DOHH2 (cell line): ENCODE results near the gene KATNIP.

Experiments used
- H3F3A ChIP-seq: fragments of 200-600 bp; sonication (generic), shearing (Covaris generic); 2 replicates; pipeline ENCODE4 v1.6.0; 2016; ENCODE audit warnings: antibody characterized with exemption, mild to moderate bottlenecking; ENCODE audit not compliant: control insufficient read depth, insufficient read depth
- H3K27ac ChIP-seq: fragments of 200-600 bp; sonication (generic); 2 replicates; pipeline ENCODE4 v1.5.1; 2014; ENCODE audit warnings: low read depth, mild to moderate bottlenecking, low read length, moderate library complexity
- H3K27me3 ChIP-seq: fragments of 200-600 bp; sonication (generic); 2 replicates; pipeline ENCODE4 v1.6.1; 2014; ENCODE audit warnings: mild to moderate bottlenecking, low read length, mixed read lengths; ENCODE audit not compliant: control insufficient read depth
- H3K36me3 ChIP-seq: fragments of 200-600 bp; sonication (generic); 2 replicates; pipeline ENCODE4 v1.6.1; 2014; ENCODE audit warnings: mild to moderate bottlenecking, low read length, moderate library complexity, mixed read lengths; ENCODE audit not compliant: control insufficient read depth
- H3K4me1 ChIP-seq: fragments of 200-600 bp; sonication (generic); 2 replicates; pipeline ENCODE4 v1.6.1; 2014; ENCODE audit warnings: mild to moderate bottlenecking, low read length, mixed read lengths; ENCODE audit not compliant: control insufficient read depth
- H3K4me2 ChIP-seq: fragments of 200-600 bp; sonication (generic); 2 replicates; pipeline ENCODE4 v1.6.0; 2014; ENCODE audit warnings: mild to moderate bottlenecking, low read length, moderate library complexity
- H3K4me3 ChIP-seq: fragments of 200-600 bp; sonication (generic); 2 replicates; pipeline ENCODE4 v1.5.1; 2014; ENCODE audit warnings: mild to moderate bottlenecking, low read length, mixed read lengths
- H3K79me2 ChIP-seq: fragments of 200-600 bp; sonication (generic); 2 replicates; pipeline ENCODE4 v1.6.1; 2014; ENCODE audit warnings: mild to moderate bottlenecking, low read length, mixed read lengths; ENCODE audit not compliant: control insufficient read depth
- H3K9me2 ChIP-seq: fragments of 200-600 bp; sonication (generic); replicated peaks from 2 replicates; pipeline ENCODE4 v1.6.1; 2014; ENCODE audit warnings: mild to moderate bottlenecking, low read length, mixed read lengths; ENCODE audit not compliant: control insufficient read depth
- H3K9me3 ChIP-seq: fragments of 200-600 bp; sonication (generic); 2 replicates; pipeline ENCODE4 v1.6.1; 2014; ENCODE audit warnings: antibody characterized with exemption, low read length, mixed read lengths; ENCODE audit not compliant: control insufficient read depth, insufficient read depth
- H4K20me1 ChIP-seq: fragments of 200-600 bp; sonication (generic); 2 replicates; pipeline ENCODE4 v1.6.0; 2014; ENCODE audit warnings: low read depth, mild to moderate bottlenecking, antibody characterized with exemption, low read length, moderate library complexity; ENCODE audit not compliant: control insufficient read depth, insufficient read depth
- EZH2phosphoT487 ChIP-seq: fragments of 200-600 bp; sonication (generic); IDR thresholded peaks from 2 replicates; pipeline ENCODE4 v1.6.1; 2017; ENCODE audit warnings: borderline replicate concordance, mild to moderate bottlenecking, antibody characterized with exemption, low read length, moderate library complexity, mixed read lengths
- TF ChIP-seq, protein P1 (sequence below): fragments of 200-600 bp; sonication (generic); IDR thresholded peaks from one replicate; pipeline ENCODE4 v1.5.1; 2014; ENCODE audit warnings: antibody characterized with exemption, mild to moderate bottlenecking, low read depth, low read length; ENCODE audit not compliant: poor library complexity, severe bottlenecking

KATNIP gene

DNA sequence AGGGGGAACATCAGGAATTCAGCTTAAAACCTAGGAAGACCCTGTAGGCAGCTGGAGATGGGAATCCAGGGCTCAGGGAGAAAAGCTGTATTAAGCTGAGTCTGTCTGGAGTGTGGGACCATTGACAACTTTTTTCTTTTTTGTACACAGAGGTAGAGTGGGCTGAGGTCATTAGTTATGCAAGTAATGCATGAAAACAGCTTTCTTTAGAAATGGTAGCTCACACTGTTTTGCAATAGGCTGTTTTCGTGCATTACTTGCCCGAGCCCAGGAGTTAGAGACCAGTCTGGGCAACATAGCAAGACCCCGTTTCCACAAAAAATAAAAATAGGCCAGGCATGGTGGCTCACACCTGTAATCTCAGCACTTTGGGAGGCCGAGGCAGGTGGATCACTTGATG lies 46.5 kb downstream of the KATNIP start:
- TF ChIP-seq, protein P1, sequence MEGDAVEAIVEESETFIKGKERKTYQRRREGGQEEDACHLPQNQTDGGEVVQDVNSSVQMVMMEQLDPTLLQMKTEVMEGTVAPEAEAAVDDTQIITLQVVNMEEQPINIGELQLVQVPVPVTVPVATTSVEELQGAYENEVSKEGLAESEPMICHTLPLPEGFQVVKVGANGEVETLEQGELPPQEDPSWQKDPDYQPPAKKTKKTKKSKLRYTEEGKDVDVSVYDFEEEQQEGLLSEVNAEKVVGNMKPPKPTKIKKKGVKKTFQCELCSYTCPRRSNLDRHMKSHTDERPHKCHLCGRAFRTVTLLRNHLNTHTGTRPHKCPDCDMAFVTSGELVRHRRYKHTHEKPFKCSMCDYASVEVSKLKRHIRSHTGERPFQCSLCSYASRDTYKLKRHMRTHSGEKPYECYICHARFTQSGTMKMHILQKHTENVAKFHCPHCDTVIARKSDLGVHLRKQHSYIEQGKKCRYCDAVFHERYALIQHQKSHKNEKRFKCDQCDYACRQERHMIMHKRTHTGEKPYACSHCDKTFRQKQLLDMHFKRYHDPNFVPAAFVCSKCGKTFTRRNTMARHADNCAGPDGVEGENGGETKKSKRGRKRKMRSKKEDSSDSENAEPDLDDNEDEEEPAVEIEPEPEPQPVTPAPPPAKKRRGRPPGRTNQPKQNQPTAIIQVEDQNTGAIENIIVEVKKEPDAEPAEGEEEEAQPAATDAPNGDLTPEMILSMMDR, result no peak
- no peak for TF ChIP-seq EZH2phosphoT487
- no peak overlapping the region for H3K4me3 ChIP-seq

DNA sequence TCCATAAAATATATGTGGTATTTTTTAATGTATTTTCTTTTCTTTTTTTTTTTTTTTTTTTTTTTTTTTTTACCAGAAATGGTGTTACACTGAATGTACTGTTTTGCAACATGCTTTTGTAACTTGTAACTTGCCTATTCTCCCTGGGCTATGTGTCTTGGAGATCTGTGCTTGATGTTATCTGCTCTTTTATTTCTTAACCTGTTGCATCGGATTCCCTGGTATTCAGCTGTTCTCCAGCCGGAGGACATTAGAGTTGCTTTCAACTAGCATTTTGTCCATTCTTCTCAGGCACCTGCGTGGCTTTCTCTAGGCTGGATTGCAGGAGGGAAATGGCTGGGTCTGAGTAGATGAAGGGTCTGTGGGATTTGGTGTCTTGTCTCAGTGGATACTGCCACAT lies 47.4 kb downstream of the KATNIP start:
- Histone ChIP-seq H3K4me1 (no peaks in the 10 kb centered on the region), H3F3A (no peaks in the 10 kb centered on the region), H3K27me3 (no peaks in the 10 kb centered on the region), H3K27ac (no peak overlapping the region), H3K4me2 (no peak overlapping the region), H3K9me2 (no peaks in the 10 kb centered on the region), H3K9me3 (no peaks in the 10 kb centered on the region), H3K79me2 (no peaks in the 10 kb centered on the region), H3K36me3 (no peaks in the 10 kb centered on the region), H3K4me3 (no peak overlapping the region), H4K20me1 (no peaks in the 10 kb centered on the region)
- TF ChIP-seq EZH2phosphoT487, result no peak
- TF ChIP-seq, protein P1, result no peak

More for the DNA sequence above, 46.5 kb downstream of the KATNIP start:
- Histone ChIP-seq H3K79me2 (no peaks in the 10 kb centered on the region), H3K36me3 (no peaks in the 10 kb centered on the region), H4K20me1 (no peaks in the 10 kb centered on the region), H3K27me3 (no peaks in the 10 kb centered on the region), H3K4me2 (no peak overlapping the region), H3K9me2 (no peaks in the 10 kb centered on the region), H3F3A (no peaks in the 10 kb centered on the region), H3K4me1 (no peaks in the 10 kb centered on the region), H3K27ac (no peak overlapping the region), H3K9me3 (no peaks in the 10 kb centered on the region)

DNA sequence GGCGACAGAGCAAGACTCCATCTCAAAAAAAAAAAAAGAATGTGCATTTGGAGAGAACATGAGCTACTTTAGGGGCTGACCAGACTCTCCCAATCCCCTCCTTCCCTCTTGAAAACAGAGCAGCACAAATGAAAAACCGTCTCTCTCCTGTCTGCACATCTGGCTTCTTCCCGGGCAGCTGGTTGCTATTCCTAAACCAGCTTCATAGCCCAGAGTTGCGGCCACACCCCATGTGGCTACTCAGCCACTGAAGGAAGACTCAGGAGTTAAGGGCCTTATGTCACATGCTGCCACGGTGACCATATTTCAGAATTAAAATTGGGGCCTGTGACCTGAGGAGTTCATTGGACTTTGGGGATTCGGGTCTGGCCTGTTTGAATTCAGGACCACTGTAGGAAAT lies 48.3 kb downstream of the KATNIP start:
- no peaks in the 10 kb centered on the region for H3K9me2 ChIP-seq
- no peak for TF ChIP-seq EZH2phosphoT487
- TF ChIP-seq, protein P1, result no peak
- H3K36me3 ChIP-seq, result no peaks in the 10 kb centered on the region
- H3K4me3 ChIP-seq, result no peak overlapping the region
- no peaks in the 10 kb centered on the region for H3K4me1 ChIP-seq
- no peaks in the 10 kb centered on the region for H3F3A ChIP-seq
- H3K27me3 ChIP-seq, result no peaks in the 10 kb centered on the region
- no peaks in the 10 kb centered on the region for H4K20me1 ChIP-seq
- no peaks in the 10 kb centered on the region for H3K79me2 ChIP-seq
- no peak overlapping the region for H3K4me2 ChIP-seq
- H3K27ac ChIP-seq, result no peak overlapping the region
- H3K9me3 ChIP-seq, result no peaks in the 10 kb centered on the region
